CD4-positive, alpha-beta T cell treated with Interferon gamma for 1 hour (primary cell): ENCODE data around the gene SKAP2.

Experiments
- DNase-seq: peaks from one replicate; pipeline ENCODE4 v3.0.0-alpha.2; 2020

Gene SKAP2

DNA sequence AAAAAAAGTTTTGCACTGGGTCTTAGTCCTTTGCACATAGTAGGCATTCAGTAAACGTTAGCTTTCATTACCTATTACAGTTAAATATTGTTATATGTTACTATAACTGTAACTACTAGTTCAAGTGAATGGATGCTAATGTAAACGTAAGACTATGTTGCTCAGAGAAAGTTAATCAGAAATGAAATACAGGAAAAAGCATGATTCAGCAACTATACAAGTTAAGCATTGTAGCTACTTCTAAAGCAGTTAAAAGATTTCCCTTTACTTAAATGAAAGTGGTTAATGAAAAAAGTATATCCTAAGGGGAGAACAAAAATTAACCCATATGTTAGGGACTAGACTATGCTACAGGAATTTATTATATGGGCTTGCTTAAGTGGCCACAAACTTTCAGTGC, 121.2 kb downstream of the SKAP2 start:
- DNase-seq, result no peak

DNA sequence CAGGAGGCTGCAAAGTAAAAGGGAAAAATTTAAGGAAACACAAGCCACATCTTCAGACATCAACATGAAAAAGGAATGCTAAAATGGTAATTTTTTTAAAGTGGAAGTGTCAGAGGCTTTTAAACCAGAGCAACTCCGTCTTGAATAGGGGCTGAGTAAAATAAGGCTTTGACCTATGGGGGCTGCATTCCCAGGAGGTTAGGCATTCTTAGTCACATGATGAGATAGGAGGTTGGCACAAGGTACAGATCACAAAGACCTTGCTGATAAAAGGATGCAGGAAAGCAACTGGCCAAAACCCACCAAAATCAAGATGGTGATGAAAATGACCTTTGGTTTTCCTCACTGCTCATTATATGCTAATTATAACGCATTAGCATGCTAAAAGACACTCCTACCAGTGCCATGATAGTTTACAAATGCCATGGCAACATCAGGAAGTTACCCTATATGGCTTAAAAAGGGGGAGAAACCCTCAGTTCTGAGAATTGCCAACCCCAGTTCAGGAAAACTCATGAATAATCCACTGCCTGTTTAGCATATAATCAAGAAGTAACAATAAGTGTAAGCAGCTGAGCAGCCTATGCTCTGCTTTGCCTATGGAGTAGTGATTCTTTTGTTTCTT, 128.3 kb downstream of the SKAP2 start:
- DNase-seq, result no peak

DNA sequence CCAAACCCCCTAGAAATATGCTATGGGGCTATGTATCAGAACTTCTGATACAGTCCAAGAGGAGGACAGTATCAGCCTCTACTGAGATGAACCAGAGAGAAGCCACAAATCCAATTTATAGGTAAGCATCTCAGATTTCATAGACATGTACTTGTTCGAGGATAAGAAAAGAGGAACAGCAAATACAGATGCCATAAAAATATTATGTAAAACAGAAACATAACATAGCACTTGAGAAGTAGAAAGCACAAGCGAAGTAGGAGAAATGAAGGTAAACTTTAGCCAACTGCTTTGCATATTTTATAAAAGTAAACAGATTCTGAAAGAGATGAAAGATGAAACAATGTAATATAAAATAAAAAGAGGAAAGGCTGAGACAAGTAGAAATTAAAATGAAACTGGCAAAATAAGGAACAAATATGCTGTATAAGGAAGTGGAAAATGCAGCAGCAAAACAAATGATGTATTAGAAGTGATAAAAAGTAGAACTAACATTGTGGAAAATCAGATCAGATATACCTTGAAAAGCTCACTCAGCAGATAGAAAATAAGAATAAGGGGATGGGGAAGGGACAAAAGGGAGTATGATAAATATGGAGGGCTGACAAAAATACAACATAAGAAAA, 135.1 kb downstream of the SKAP2 start:
- no peak for DNase-seq

DNA sequence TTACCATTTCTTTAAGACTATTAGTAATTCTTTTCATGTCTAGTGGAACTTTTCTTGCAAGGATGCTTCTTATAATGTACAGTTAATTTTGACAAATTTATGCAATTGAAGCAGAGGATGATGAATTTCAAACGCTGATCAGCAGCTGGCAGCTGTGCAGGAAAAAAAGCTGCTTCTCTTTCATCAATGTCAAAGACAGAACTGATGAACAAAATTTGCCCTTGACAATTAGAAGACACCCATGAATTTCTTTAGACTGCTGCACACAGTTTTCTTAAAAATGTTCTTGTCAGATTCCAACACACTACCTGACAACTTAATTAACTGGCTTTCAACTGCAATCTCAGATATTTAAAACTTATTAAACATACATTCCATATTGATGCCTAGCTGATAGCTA, 138.3 kb downstream of the SKAP2 start:
- DNase-seq, result no peak

DNA sequence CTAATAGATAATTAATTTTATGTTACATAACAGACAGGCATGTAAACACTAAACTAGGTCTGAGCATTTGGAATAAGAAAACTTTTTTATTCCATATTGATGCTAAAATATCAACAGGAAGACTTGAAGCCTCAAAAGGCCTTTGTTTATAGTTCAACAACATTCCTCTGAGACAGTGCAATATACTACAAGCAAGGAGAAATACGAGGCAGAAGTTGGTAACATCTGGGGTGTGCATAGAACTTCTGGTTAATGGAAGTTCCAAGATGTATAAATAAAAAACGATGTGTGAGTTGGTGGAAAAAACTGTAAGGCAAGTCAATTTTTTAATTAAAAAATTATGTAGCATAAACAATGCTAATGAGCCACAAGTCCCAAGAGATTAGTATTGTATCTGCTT, 139.6 kb downstream of the SKAP2 start:
- no peak for DNase-seq

DNA sequence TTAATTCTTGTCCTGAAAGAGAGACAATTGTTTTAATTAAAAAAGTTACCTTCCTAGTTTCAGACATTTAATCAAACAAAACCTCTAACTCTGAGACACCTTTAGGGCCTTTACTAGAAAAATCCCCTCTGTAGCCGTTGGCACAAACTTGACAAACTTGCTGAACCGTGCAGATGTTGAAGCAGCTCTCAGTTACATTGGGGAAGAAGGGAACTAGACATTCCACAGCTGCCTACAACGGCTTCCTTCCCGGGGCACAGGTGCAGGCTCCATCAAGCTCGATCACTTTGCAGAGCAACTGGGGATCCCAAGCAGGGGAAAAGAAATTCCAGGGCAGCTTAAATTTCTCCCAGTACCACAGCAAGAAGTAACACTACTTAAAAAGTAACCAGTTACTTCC, 141.3 kb downstream of the SKAP2 start:
- DNase-seq, result no peak

DNA sequence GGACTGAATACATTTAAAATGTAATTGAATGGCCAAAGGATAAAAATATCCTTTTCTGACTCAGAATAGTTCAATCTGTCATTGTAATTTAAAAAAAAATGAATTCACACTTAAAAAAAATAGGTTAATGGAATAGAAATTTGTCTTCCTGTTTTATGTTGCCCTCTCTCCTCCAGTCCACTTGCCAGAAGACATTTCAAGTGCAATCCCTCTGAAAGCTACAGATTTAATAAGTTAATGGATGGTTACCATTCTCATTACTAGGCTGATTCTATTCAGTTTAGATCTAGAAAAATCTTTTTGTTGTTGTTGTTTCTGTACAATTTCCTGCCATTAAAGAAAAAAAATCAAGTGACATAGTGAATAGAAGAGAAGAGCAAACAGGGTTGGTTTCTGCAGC, 142.9 kb downstream of the SKAP2 start:
- no peak for DNase-seq

DNA sequence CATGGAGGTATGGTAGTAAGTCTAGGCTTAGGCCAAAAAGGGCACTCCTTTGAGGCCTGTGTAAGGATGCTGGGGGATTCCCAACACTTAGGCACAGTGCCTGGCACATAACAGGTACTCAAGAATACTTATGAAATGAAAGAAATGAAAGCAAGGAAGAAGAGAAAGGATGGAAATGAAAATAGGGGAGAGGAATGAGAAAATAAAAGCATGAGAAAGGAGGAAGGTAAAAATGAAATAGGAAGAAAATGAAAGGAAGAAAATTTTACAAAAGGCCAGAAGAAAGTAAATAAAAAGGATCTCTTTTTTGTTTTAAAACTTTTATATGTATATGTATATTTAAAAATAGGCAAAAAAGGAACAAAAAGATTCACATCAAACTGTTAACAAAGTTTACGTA, 146.3 kb downstream of the SKAP2 start:
- no peak for DNase-seq

DNA sequence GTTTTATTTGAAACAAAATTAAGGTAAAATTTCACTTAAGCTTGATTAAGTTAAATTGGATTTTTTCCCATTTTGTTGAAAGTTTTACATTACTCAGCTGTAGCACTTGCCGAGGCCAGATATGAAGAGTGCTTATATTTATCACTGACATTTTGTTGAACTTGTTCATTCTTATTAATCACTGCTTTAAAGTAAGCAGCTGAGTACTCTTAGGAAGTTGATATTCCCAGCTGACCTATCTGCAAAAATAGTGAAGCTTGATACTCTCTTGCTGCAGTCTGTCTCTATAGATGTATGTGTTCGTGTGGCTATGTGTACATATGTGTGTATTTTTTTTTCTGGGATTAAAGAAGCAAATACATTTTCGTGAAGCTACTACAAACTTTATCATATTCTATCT, 150.0 kb downstream of the SKAP2 start:
- DNase-seq, result no peak

DNA sequence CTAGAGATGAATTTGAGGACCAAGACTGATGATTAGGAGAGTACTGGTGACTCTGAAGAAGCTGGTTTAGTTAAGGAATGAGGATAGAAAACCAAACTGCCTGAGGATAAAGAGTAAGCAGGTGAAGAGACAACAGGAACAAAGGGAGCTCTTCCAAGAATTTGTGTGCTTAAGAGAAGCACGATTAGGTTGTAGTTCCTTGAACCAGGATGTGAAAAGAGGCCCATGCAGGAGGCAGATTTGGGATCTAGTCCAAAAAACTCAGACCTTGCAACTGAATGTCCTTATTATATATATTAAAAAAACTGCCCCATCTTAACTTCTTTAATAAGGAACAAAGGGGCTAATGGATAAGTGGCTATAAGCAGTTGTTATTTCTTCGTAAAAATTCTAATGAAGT, 150.4 kb downstream of the SKAP2 start:
- no peak for DNase-seq

DNA sequence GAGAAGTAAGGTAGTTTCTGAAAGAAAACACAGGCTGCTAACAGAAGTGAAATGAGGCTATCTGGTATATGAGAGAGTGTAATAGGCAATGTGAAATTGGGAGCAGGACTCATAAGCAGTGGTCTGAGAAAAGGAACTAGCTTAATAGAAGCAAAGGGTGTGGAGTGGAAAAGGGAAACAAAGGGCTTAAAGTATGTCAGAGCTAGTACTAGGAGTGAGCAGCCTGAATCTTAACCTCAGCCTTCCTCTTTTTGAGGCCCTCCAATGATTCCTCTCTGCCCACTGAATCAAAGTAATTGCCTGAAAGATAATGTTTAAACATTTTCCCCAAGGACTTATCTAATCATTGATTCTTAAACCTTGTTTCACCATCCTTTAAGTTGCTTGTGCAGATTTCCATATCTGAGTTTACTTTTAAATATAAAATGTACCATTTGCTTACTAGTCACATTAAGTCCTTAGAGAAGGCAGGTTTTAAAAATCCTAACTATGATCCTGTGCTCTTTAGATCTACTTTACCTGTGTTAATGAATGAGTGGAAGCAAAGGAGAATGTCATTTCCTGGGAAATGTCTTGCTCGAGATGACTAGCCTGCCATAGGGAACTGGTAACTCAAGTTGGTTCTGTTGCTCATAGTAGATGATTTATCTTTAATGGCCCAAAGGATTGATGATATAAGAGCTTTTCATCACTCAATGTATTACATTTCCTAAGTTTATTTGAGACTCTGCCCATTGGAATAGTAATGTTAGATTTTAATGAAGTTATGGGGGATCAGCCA, 155.0 kb downstream of the SKAP2 start:
- no peak for DNase-seq

DNA sequence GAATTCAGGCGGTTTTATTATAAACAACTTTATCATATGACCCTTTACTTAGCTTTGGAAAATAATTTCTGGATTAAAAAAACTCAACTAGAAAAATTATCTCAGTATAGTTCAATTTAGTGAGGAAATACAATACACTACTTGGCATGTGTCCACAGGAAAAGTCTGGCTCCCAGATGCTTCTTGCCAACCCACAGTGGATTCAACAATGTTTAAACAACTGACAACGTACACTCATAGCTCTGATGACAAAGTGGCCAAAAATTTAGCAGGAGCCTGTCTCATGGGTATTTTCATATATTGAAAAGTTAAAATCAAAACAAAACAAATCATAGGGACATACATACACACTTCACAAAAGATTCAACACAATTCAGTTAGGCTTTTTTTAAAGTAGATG, 158.8 kb downstream of the SKAP2 start:
- no peak for DNase-seq

DNA sequence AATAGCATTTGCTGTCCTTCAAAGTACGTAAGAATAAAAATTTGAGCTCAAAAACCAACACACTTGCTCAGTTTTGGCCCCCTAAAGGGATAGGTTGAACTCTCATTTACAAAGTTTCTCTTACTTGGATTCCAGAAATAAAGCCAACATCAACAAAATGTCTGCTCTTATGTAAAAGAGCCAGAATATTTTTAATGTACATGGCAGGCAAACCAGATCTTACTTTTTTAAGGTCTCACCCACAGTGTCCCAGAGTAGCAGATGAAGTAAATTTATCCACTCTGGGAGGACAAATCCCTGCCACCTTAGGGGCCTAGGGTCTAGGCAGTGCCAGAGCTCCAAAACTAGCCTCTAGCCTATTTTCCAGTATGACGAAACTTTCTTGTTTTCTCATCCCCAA, 159.6 kb downstream of the SKAP2 start:
- no peak for DNase-seq

DNA sequence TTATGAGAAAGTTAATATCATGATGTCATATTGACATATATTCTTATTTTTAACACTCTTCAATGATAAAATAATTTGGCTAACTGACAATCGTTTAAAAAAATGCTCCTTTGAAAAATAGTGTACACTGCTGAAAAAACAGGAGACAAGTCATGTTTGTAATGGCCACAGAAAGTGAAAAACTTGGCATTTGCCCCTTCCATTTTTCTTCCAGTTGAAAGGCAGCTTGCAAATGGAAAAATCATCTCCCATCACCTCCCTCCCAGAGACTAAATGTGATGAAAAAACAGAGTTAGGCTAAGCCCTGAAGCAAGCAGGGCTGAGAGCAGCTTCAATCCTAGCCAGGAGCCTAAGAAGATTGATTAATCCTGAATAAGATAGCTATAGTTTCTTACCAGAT, 160.4 kb downstream of the SKAP2 start:
- DNase-seq, result no peak

DNA sequence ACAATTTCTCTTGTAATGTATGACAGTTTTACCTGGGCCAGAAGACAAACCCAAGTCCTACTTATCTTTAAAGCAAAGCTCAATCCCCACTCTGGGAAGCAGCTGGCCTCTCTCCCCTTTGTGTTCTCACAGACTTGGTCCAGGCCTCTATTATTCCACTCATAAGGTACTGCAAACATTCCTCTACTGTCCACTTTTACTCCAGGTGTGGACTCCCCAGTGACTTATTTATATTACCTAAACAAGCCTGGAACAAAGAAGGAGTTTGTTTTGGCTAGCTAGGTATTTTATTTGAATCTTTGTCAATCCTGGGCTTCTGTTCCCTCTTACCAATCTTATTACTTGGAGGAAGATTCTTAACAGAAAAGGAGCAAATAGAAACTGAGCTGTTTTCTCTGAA, 163.5 kb downstream of the SKAP2 start:
- no peak for DNase-seq

DNA sequence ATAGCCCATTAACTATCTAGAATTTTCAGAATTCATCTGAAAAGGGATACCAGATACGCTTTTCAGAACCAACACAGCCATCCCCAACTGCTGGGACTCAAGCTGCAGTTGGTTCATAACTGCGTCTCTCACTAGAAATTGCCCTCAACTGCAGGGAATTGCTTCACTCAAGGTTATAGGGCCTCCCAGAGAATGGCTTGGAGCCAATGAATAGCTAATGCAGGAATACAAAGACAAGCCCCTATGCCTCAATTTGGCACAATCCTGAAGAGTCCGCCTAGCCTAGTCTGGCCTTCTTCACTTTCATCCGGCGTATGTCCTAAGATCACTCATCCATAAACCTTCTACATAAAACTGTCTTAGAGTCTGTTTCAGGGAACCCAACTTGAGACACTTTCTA, 164.0 kb downstream of the SKAP2 start:
- no peak for DNase-seq

DNA sequence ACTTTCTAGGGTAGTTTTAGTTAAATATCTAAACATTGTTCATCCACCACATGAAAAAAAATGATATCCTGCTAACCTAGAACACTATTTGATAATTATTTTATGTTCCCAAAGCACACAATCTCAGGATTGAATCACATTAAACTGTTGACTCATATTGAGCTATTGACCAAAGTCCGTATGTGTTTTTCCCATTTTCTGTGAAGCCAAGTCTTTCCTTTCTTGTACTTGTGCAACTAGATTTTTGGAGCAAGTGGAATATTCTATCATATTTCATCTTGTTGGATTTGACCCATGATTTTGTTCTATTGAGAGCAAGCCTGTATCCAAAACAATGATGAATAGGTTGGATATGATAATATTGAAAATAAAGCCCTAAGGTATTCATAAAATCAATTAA, 164.6 kb downstream of the SKAP2 start:
- DNase-seq, result no peak

DNA sequence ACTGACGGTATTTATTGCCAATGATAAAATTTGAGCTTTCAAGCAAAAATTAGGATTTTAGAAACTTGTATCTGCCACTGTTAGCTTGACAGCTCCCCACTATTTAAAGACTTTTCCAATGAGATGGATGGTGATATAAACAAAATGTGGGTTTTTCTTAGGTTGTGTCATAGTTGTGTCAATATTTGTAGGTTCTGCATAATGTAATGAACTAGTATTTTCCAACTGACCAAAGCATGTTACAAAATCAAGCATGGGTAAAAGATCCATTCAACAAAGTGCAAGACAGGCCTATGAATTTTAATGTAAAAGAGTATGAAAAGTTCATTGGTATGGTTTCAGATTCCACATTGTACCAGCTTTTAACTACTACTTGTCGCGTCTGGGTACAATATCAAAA, 165.6 kb downstream of the SKAP2 start:
- DNase-seq, result no peak

DNA sequence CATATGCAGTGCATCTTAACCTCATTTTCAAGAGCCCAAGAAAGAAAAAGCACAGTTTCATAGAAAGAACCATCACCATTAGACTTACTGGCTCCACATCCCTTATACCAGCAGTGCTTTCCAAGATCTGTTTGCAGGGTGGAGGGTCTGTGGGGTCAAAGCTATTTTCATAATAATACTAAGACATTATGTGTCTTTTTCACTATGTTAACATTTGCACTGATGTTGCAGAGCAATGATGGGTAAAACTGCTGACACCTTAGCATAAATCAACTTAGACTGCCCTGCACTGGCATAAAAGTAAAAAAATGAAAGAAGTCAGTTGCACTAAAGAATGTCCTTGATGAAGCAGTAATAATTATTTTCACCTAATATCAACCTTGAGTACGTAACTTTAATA, 166.2 kb downstream of the SKAP2 start:
- DNase-seq, result no peak

DNA sequence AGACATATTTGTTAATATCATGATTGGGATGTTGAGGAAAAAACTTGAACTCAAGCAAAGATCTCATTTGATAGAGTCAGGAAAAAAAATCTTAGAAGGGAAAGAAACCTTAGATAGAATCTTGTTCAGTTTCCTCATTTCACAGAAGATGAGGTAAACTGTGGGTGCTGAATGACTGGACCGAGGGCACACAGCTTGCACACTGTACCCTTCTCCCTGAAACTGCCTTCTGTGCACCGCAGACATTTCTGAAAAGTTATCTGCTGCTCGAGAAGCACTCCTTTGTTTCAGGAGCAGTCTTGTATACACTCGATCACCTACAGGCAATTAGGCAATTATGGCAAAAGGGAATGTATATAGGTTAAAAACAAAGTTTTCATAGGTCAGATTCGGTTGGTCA, 167.4 kb downstream of the SKAP2 start:
- no peak for DNase-seq

DNA sequence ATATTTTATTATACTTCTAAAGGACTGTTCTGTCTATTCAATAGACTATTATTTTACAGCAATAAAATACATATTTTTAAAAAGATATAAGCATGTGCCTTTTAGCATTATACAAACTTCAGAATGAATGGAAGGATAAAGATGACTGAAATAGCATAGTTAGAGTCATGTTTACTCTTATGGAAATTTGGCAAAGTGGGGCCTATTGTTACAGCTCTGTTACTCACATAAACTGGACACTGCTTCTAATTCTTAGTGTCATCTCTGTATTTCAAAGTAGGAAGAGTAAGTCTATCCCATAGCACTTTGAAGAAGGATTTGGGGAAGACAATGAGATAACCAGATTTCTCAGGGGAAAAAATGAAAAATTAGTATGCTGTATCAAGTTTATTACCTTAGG, 168.2 kb downstream of the SKAP2 start:
- no peak for DNase-seq

DNA sequence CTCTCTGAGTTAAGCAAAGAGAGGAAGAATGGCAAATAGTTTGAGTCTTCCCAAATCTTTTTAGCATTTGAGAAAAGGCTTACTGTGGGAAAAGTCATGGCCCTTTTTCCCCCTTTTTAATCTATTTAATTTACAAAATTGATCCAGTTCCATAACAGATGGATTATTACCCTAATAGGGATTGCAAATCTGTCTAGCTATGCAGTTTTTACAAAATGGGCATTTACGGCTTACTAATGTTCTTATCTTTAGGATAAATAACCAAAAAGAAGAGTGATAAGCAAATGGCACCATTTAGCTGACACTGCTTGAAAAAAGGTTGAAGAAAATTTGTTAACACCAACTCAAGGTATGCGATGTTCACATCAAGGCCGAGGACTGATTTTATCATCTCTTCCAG, 169.7 kb downstream of the SKAP2 start:
- DNase-seq, result no peak

DNA sequence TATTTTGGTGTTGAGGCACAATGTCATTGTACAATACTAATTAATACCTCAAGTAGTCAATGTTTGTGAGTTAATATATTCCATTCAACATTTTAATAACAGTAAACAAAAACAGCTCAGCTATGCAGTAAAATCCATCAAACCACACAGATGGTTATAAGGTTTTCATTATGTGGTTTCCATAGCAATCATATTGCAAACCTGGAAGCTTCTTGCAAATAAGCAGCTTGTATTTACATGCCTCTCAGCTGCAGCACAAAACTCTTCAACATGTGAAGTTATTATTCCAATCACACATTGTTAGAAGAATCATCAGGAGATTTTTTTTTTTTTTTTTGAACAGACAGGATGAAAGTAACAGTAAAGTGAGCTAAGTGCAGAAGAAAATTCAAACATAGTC, 170.2 kb downstream of the SKAP2 start:
- no peak for DNase-seq

DNA sequence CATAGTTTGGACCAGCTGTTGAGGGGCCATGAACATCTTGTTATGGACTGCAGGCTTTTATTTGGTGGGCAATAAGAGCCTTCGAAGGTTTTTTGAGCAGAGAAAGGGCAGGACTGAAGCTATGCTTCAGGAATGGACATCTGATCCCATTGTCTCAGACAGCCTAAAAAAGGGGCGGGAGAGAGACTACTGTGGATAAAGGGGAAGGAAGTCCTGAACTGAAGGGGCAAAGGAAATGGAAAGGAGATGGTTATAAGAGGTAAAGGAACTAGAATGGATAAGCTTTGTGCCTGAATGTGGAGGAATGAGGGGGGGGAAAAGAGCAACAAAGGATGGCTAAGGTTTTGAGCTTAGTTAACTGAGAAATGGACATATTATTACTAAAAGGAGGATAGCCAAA, 172.5 kb downstream of the SKAP2 start:
- no peak for DNase-seq

DNA sequence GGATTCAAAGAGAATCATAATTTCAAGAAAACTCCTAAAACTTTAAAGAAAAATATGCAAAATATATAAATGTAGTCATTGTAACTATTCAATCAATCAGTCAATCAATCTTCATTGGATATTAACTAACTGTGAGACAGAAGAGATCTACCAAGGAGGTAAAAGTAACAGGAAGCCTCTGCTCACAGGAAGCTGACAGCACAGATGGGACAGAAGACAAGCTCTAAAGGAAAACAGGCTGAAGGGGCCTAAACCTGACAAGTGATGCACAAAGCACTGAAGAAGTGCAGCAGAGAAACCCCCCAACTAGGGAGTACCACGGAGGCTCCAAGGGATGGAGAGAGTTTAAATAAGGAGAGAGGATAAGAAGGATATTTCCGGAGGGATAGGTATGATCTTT, 173.0 kb downstream of the SKAP2 start:
- DNase-seq, result no peak
